Activated T-helper 2 cell treated with anti-CD3 and anti-CD28 coated beads, Interferon-gamma antibody, Interleukin-2, Interleukin-4, amounts not matched to agents 10 μg/mL and 5 μg/mL and 100 μg/mL, durations not matched to agents 14 hours and 24 hours and 36 hours (primary cell): ENCODE data around the gene PLD2. TPM values are rescaled to one million over a fixed set of nuclear protein-coding genes. Genes with fewer than 3 reads are reported as not detected.

Source experiments
- DNase-seq: peaks from one replicate; pipeline ENCODE4 v3.0.0; 2021; ENCODE audit warnings: low spot score
- H3K27ac Mint-ChIP-seq: one replicate; pipeline ENCODE4 v1.8.0; 2021; ENCODE audit warnings: mixed read lengths
- H3K27me3 Mint-ChIP-seq: one replicate; pipeline ENCODE4 v1.8.0; 2021; ENCODE audit warnings: low read depth, mixed read lengths
- H3K36me3 Mint-ChIP-seq: one replicate; pipeline ENCODE4 v1.8.0; 2021; ENCODE audit warnings: low read depth, mixed read lengths
- H3K4me1 Mint-ChIP-seq: one replicate; pipeline ENCODE4 v1.8.0; 2021; ENCODE audit warnings: low read depth, mixed read lengths
- H3K4me3 Mint-ChIP-seq: one replicate; pipeline ENCODE4 v1.8.0; 2021; ENCODE audit warnings: low read depth, mild to moderate bottlenecking, moderate library complexity, mixed read lengths
- H3K9me3 Mint-ChIP-seq: one replicate; pipeline ENCODE4 v1.8.0; 2021; ENCODE audit warnings: mixed read lengths
- intact Hi-C: fragments of 100-400 bp; cut with micrococcal nuclease; formaldehyde crosslinking; loops from one replicate; pipeline ENCODE4 v1.15.1; 2023
- total RNA-seq: library from RNA; stranded (reverse); gene quantifications from 2 replicates; pipeline ENCODE4 v1.2.3, GENCODE V29; 2022

PLD2 gene
- total RNA-seq, 1 donor from 2014 or later, result 26.6 TPM

GRCh38 chr17:4840893-4841242 is 33.9 kb downstream of the PLD2 start:
- H3K27ac Mint-ChIP-seq, result peak overlapping the region; percentile 56
- H3K27me3 Mint-ChIP-seq, result no peaks in the 10 kb centered on the region
- no peaks in the 10 kb centered on the region for H3K9me3 Mint-ChIP-seq
- intact Hi-C loops, result no loop called here
- no peak for DNase-seq
- peaks cover 17% of the 10 kb centered on the region for H3K36me3 Mint-ChIP-seq
- peaks cover 38% of the 10 kb centered on the region for H3K4me1 Mint-ChIP-seq
- peak overlapping the region; percentile 45 for H3K4me3 Mint-ChIP-seq

DNA sequence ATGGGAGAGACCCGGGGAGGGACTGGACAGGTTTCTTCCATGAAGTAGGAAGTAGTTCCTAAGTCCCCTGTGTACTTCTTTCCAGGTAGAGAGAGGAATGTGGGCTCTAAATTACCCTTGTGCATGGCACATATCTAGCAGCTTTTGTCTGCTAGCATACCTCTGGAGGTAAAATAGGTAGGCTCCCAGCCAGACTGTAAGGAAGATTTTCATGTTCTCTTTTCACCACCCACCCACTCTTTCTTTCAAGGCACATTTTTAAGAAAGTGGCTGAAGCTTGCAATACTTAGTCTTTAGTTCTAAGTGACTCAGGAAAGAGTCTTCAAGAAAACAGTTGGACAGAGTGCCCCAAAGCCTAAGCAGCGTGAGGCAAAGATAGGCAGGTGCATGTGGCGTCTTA is 35.4 kb downstream of the PLD2 start:
- Mint-ChIP-seq H3K27me3 (no peaks in the 10 kb centered on the region), H3K9me3 (no peaks in the 10 kb centered on the region), H3K4me1 (peaks cover 31% of the 10 kb centered on the region), H3K27ac (no peak overlapping the region), H3K4me3 (no peak overlapping the region), H3K36me3 (peaks cover 17% of the 10 kb centered on the region)
- DNase-seq, result no peak
- intact Hi-C loops, result no loop called here

- Mint-ChIP-seq H3K27me3 (no peaks in the 10 kb centered on the region), H3K9me3 (no peaks in the 10 kb centered on the region), H3K36me3 (peaks cover 13% of the 10 kb centered on the region), H3K4me1 (peaks cover 27% of the 10 kb centered on the region), H3K4me3 (no peak overlapping the region), H3K27ac (no peak overlapping the region)
- intact Hi-C loops, result no loop called here
- no peak for DNase-seq
Measured at GRCh38 chr17:4843321-4844000, 36.5 kb downstream of the PLD2 start.

DNA sequence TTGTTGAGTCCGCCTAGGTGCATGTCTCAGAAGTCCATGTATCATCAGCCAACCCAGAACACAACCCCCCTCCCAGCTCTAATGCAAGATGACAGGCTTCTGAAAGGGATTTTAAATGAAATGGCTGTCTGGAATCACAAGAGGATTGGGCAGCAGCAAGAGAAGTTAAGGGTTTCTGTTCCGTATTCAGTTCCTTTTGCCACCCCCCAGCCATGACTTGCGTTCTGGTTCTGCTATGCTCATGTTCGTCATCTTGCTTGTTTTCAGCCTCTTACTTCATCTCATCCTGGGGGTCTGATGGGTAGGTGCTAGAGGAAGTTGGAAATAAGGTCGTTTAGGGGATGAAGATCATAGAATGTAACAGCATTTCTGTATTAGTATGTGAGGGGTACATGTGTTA is 38.2 kb downstream of the PLD2 start:
- no peaks in the 10 kb centered on the region for H3K9me3 Mint-ChIP-seq
- H3K4me1 Mint-ChIP-seq, result peaks cover 21% of the 10 kb centered on the region
- intact Hi-C loops, result no loop called here
- no peak overlapping the region for H3K27ac Mint-ChIP-seq
- DNase-seq, result no peak
- no peak overlapping the region for H3K4me3 Mint-ChIP-seq
- no peaks in the 10 kb centered on the region for H3K27me3 Mint-ChIP-seq
- peaks cover 9% of the 10 kb centered on the region for H3K36me3 Mint-ChIP-seq

DNA sequence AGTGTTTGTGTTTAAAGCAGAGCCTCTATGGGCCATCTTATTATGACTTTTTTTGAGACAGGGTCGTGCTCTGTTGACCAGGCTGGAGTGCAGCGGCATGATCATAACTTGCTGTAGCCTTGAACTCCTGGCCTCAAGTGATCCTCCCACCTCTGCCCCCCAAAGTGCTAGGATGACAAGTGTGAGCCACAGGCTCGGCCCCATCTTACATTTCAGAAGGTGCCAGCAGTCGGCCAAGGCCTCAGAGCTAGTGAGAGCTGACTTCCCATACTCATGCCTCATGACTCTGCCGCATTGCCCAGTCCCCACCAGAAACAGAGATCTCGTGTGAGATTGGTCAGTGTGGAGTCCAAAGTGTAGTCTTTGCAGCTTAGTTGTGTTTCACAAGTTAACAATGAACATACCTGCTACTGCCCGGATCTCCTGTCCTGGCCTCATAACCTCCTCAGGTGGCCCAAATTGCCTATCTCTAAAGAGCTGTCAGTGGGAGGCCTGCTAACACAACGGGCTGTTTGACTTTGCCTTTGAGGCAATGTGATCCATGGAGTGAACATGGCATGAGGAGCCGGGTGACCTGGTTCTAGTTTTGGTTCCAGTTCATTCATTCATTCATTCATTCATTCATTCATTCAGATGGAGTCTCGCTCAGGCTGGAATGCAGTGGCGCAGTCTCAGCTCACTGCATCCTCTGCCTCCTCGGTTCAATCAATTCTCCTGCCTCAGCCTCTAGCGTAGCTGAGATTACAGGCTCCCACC is 39.9 kb downstream of the PLD2 start:
- H3K27me3 Mint-ChIP-seq, result no peaks in the 10 kb centered on the region
- peaks cover 9% of the 10 kb centered on the region for H3K4me1 Mint-ChIP-seq
- no peaks in the 10 kb centered on the region for H3K36me3 Mint-ChIP-seq
- peaks cover under 1% of the 10 kb centered on the region for H3K9me3 Mint-ChIP-seq
- intact Hi-C loops, result no loop called here
- no peak overlapping the region for H3K27ac Mint-ChIP-seq
- no peak for DNase-seq
- no peak overlapping the region for H3K4me3 Mint-ChIP-seq

GRCh38 chr17:4849011-4849536 is 42.1 kb downstream of the PLD2 start:
- no peaks in the 10 kb centered on the region for H3K27me3 Mint-ChIP-seq
- H3K9me3 Mint-ChIP-seq, result peaks cover 7% of the 10 kb centered on the region
- DNase-seq, result no peak
- peaks cover 10% of the 10 kb centered on the region for H3K36me3 Mint-ChIP-seq
- peaks cover 10% of the 10 kb centered on the region for H3K4me1 Mint-ChIP-seq
- no peak overlapping the region for H3K4me3 Mint-ChIP-seq
- no peak overlapping the region for H3K27ac Mint-ChIP-seq
- intact Hi-C loops, result no loop called here

- intact Hi-C loops, result no loop called here
Measured at GRCh38 chr17:4850246-4850645, 43.3 kb downstream of the PLD2 start.

GRCh38 chr17:4851084-4851483 is 44.1 kb downstream of the PLD2 start:
- Mint-ChIP-seq H3K27ac (no peak overlapping the region), H3K4me1 (peaks cover 10% of the 10 kb centered on the region), H3K27me3 (no peaks in the 10 kb centered on the region), H3K36me3 (peaks cover 17% of the 10 kb centered on the region), H3K9me3 (peaks cover 7% of the 10 kb centered on the region), H3K4me3 (no peak overlapping the region)
- no peak for DNase-seq
- intact Hi-C loops, result no loop called here

More at GRCh38 chr17:4850246-4850645, 43.3 kb downstream of the PLD2 start:
- H3K4me3 Mint-ChIP-seq, result no peak overlapping the region
- peaks cover 7% of the 10 kb centered on the region for H3K9me3 Mint-ChIP-seq
- no peak overlapping the region for H3K27ac Mint-ChIP-seq
- H3K36me3 Mint-ChIP-seq, result peaks cover 15% of the 10 kb centered on the region
- no peak for DNase-seq
- H3K4me1 Mint-ChIP-seq, result peaks cover 10% of the 10 kb centered on the region
- no peaks in the 10 kb centered on the region for H3K27me3 Mint-ChIP-seq

- Mint-ChIP-seq H3K4me3 (no peak overlapping the region), H3K9me3 (peaks cover 7% of the 10 kb centered on the region), H3K36me3 (peaks cover 28% of the 10 kb centered on the region), H3K27ac (peak overlapping the region; percentile 21), H3K4me1 (peaks cover 11% of the 10 kb centered on the region), H3K27me3 (no peaks in the 10 kb centered on the region)
- intact Hi-C loops, result no loop called here
- DNase-seq, result no peak
Measured at GRCh38 chr17:4852567-4853207, 45.7 kb downstream of the PLD2 start.

GRCh38 chr17:4853208-4853671 is 46.3 kb downstream of the PLD2 start:
- Mint-ChIP-seq H3K4me1 (peaks cover 14% of the 10 kb centered on the region), H3K9me3 (peaks cover 7% of the 10 kb centered on the region), H3K4me3 (no peak overlapping the region), H3K27ac (no peak overlapping the region), H3K36me3 (peaks cover 28% of the 10 kb centered on the region), H3K27me3 (no peaks in the 10 kb centered on the region)
- intact Hi-C loops, result no loop called here
- DNase-seq, result no peak

- H3K27me3 Mint-ChIP-seq, result no peaks in the 10 kb centered on the region
- H3K4me1 Mint-ChIP-seq, result peaks cover 15% of the 10 kb centered on the region
- peaks cover 28% of the 10 kb centered on the region for H3K36me3 Mint-ChIP-seq
- intact Hi-C loops, result no loop called here
- peaks cover 7% of the 10 kb centered on the region for H3K9me3 Mint-ChIP-seq
- H3K27ac Mint-ChIP-seq, result no peak overlapping the region
- no peak for DNase-seq
- H3K4me3 Mint-ChIP-seq, result no peak overlapping the region
Measured at GRCh38 chr17:4854111-4854681, 47.2 kb downstream of the PLD2 start.

GRCh38 chr17:4856271-4856936 is 49.5 kb downstream of the PLD2 start:
- H3K27me3 Mint-ChIP-seq, result no peaks in the 10 kb centered on the region
- no peak overlapping the region for H3K27ac Mint-ChIP-seq
- no peak for DNase-seq
- intact Hi-C loops, result no loop called here
- H3K4me3 Mint-ChIP-seq, result no peak overlapping the region
- H3K4me1 Mint-ChIP-seq, result peaks cover 9% of the 10 kb centered on the region
- H3K9me3 Mint-ChIP-seq, result peaks cover 7% of the 10 kb centered on the region
- H3K36me3 Mint-ChIP-seq, result peaks cover 28% of the 10 kb centered on the region
